PC-3 (cell line): ENCODE results near the gene ACP6.

Experiments used
- EZH2 ChIP-seq: fragments of 300-600 bp; sonication (generic); IDR thresholded peaks from one replicate; pipeline ENCODE4 v1.6.1; 2017; ENCODE audit warnings: antibody characterized with exemption, mild to moderate bottlenecking, low read length; ENCODE audit not compliant: unreplicated experiment
- EZH2phosphoT487 ChIP-seq: fragments of 300-600 bp; sonication (generic); IDR thresholded peaks from 2 replicates; pipeline ENCODE4 v1.6.1; 2018; ENCODE audit warnings: mild to moderate bottlenecking, antibody characterized with exemption, low read length, borderline replicate concordance
- TF ChIP-seq, protein P1 (sequence below): fragments of 300-600 bp; sonication (generic); conservative IDR thresholded peaks from 2 replicates; pipeline ENCODE4 v1.5.1; 2017; ENCODE audit warnings: antibody characterized with exemption, low read depth, mild to moderate bottlenecking, low read length

DNA sequence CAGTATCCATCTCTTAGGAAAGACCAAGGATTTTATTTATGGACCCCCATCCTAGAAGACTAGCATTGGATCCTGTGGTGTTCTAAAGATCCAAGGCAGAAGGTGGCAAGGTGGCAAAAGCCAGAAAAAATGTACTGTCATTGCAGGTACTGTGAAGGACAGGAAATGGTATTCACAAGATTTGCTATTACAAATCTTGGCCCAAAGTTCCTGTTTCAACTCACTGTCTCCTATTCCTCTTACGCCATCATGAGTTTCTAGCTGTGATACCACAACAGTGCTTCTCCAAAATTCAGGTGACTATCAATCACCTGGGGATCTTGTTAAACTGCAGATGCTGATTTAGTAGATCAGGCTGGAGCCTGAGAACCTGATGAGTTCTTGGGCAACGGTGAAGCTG lies 21.4 kb downstream of the ACP6 start:
- TF ChIP-seq EZH2 (no peak), EZH2phosphoT487 (no peak)
- TF ChIP-seq, protein P1, sequence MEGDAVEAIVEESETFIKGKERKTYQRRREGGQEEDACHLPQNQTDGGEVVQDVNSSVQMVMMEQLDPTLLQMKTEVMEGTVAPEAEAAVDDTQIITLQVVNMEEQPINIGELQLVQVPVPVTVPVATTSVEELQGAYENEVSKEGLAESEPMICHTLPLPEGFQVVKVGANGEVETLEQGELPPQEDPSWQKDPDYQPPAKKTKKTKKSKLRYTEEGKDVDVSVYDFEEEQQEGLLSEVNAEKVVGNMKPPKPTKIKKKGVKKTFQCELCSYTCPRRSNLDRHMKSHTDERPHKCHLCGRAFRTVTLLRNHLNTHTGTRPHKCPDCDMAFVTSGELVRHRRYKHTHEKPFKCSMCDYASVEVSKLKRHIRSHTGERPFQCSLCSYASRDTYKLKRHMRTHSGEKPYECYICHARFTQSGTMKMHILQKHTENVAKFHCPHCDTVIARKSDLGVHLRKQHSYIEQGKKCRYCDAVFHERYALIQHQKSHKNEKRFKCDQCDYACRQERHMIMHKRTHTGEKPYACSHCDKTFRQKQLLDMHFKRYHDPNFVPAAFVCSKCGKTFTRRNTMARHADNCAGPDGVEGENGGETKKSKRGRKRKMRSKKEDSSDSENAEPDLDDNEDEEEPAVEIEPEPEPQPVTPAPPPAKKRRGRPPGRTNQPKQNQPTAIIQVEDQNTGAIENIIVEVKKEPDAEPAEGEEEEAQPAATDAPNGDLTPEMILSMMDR, result no peak
